Kidney epithelial cell (primary cell): ENCODE results near the gene SLC9A5. TPM values are rescaled to one million over a fixed set of nuclear protein-coding genes. Genes with fewer than 3 reads are reported as not detected.

ENCODE experiments used
- DNase-seq: peaks from one replicate; pipeline ENCODE4 v3.0.0-alpha.2; 2010; ENCODE audit warnings: low read depth
- H3K27me3 ChIP-seq: 2 replicates; pipeline ENCODE4 v1.6.0; 2011; ENCODE audit warnings: low read length; ENCODE audit not compliant: control insufficient read depth, insufficient read depth
- H3K36me3 ChIP-seq: 2 replicates; pipeline ENCODE4 v1.5.1; 2011; ENCODE audit warnings: low read length; ENCODE audit not compliant: control insufficient read depth, insufficient read depth
- H3K4me3 ChIP-seq: 2 replicates; pipeline ENCODE4 v1.5.1; 2011; ENCODE audit warnings: low read depth, mild to moderate bottlenecking, control low read depth, low read length
- total RNA-seq: library from RNA; depleted of rRNA; stranded (reverse); fragments of >200 nt; gene quantifications from 2 replicates; pipeline ENCODE4 v1.2.3, GENCODE V29; 2015
- TF ChIP-seq, protein P1 (sequence below): IDR thresholded peaks from 2 replicates; pipeline ENCODE4 v1.5.1; 2011; ENCODE audit warnings: mild to moderate bottlenecking, moderate library complexity, low read length, control low read depth, inconsistent platforms; ENCODE audit not compliant: insufficient read depth, poor library complexity, severe bottlenecking

Gene SLC9A5
- total RNA-seq, 1 donor from 2014 or later: not detected

DNA sequence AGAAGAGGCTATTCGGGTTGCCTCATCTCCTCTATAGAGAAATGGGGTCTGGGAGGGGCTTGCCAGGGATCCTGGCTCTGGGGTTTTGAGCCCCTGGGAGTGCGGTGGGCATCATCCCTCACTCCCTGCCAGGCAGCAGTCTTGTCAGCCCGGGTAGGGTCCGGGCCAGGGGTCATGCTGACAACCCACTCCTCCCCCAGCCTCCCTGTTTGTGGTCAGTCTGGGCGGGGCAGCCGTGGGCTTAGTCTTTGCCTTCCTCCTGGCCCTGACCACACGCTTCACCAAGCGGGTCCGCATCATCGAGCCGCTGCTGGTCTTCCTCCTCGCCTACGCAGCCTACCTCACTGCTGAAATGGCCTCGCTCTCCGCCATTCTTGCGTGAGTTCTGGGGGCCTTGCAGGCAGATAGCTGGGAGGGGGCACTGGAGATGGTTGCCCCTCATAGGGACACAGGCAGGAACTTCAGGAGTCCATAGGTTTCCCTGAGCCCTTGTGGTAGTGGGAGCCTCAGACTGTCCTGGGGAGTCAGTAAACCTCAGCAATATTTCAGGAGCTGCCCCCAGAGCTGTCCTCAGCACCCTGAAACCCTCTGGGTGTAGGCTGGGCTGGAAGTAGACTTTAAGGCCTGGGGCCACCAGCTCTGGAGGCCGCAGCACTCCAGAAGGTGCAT is 6.9 kb downstream of the SLC9A5 start:
- TF ChIP-seq, protein P1, sequence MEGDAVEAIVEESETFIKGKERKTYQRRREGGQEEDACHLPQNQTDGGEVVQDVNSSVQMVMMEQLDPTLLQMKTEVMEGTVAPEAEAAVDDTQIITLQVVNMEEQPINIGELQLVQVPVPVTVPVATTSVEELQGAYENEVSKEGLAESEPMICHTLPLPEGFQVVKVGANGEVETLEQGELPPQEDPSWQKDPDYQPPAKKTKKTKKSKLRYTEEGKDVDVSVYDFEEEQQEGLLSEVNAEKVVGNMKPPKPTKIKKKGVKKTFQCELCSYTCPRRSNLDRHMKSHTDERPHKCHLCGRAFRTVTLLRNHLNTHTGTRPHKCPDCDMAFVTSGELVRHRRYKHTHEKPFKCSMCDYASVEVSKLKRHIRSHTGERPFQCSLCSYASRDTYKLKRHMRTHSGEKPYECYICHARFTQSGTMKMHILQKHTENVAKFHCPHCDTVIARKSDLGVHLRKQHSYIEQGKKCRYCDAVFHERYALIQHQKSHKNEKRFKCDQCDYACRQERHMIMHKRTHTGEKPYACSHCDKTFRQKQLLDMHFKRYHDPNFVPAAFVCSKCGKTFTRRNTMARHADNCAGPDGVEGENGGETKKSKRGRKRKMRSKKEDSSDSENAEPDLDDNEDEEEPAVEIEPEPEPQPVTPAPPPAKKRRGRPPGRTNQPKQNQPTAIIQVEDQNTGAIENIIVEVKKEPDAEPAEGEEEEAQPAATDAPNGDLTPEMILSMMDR: no peak
- Histone ChIP-seq H3K27me3 (no peaks in the 10 kb centered on the region), H3K4me3 (no peak overlapping the region), H3K36me3 (no peaks in the 10 kb centered on the region)
- DNase-seq: no peak

DNA sequence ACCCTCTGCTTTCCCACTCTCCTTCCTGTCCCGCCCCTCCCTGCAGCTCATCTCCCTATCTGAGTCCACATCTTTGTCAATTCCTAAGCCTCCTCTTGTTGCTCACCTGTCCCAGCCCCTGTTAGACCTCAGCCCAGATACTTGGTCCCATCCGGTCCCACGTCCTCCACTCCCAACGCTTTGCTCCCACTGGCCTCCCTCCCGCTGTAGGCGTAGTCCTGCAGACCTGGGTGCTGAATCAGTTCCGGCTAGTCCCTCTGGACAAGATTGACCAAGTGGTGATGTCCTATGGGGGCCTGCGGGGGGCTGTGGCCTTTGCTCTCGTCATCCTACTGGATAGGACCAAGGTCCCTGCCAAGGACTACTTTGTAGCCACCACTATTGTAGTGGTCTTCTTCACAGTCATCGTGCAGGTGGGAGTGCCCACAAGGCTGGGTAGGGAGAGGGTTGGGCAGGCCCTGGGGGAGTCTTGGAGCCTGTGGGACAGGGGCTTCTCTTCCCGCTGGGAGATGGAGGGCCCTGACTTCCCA is 8.0 kb downstream of the SLC9A5 start:
- H3K4me3 ChIP-seq: no peak overlapping the region
- TF ChIP-seq, protein P1: no peak
- no peak for DNase-seq
- H3K27me3 ChIP-seq: no peaks in the 10 kb centered on the region
- H3K36me3 ChIP-seq: no peaks in the 10 kb centered on the region

DNA sequence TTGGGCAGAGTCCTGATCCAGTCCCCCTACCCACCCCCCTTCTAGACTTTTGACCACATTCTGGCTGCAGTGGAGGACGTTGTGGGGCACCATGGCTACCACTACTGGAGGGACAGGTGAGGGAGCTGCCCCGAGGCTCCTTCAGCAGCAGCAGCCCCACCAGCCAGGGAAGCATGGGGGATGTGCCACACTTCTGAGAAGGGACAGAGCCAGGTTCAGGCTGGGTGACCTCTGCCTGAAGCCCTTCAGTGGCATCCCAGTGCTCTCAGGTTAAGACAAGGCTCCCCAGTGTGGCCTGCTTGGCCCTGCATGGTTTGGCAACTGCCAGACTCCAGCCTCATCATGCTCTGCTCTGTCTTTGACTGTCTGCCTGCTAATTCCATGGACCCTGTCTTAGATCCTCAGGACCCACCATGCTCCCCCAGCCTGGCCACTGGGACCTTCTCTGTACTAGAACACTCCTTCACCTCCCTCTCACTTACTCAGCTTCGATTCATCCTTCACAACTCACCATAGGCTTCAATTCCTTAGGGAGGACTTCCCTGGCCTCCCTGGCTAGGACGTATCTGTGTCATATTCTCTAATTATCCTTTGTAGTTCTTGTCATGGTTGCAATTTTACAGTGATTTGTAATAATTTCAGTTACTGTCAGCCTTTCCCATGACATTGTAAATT is 8.8 kb downstream of the SLC9A5 start:
- no peak overlapping the region for H3K4me3 ChIP-seq
- TF ChIP-seq, protein P1: no peak
- peaks cover under 1% of the 10 kb centered on the region for H3K27me3 ChIP-seq
- DNase-seq: no peak
- no peaks in the 10 kb centered on the region for H3K36me3 ChIP-seq

DNA sequence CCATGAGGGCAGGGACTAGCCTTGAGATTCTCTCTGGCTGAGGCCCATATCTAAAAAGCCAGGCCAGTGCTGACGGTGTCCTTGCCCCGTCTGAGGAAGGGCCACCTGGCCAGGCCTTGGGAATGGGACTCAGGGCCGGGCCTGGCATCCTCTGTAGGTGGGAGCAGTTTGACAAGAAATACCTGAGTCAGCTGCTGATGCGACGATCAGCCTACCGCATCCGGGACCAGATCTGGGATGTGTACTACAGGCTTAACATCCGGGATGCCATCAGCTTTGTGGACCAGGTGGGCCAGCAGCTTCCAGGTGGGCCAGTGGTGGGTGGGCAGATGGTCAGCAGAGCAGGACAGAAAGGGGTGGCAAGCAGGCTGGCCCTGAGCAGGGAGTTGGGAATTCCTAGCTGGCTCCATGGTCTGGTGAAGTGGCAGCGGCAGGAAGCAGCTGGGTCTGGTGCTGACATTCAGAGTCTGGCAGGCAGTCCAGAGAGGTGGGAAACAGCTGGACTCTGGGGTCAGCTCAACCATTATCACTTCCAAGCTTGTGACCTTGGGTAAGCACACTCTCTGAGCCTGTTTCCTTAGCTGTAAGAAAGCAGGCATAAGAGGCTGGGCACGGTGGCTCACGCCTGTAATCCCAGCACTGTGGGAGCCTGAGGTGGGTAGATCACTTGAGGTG is 9.5 kb downstream of the SLC9A5 start:
- DNase-seq: no peak
- Histone ChIP-seq H3K27me3 (peaks cover 2% of the 10 kb centered on the region), H3K36me3 (no peaks in the 10 kb centered on the region), H3K4me3 (no peak overlapping the region)
- TF ChIP-seq, protein P1: no peak

DNA sequence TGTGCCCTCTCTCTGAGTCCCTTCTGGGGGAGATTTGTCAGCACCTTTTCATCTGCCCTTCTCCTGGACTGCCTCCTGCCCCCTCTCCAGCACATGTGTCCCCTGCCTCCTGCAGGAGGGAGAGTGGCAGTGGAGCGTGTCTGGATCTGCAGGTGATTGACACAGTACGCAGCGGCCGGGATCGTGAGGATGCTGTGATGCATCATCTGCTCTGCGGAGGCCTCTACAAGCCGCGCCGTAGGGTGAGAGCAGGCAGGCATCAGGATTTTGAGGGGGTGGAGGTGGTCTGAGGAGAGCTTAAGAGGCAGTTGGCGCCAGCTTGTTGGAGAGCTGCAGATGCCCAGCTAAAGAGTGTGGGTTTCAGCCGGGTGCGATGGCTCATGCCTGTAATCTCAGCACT is 10.9 kb downstream of the SLC9A5 start:
- TF ChIP-seq, protein P1: no peak
- no peak overlapping the region for H3K4me3 ChIP-seq
- no peaks in the 10 kb centered on the region for H3K36me3 ChIP-seq
- no peak for DNase-seq
- H3K27me3 ChIP-seq: peaks cover 2% of the 10 kb centered on the region
